Measurements from ENCODE around the gene NOTCH4. TPM values are rescaled to one million over a fixed set of nuclear protein-coding genes. Genes with fewer than 3 reads are reported as not detected.
"Not testable (repeated sequence)": the region's sequence is repeated elsewhere in the genome, so short reads cannot be mapped to it uniquely, and the experiment has no call there.

The NOTCH4 gene
- total RNA-seq, 1 experiment from 2014 or later, result 1.6 TPM

DNA sequence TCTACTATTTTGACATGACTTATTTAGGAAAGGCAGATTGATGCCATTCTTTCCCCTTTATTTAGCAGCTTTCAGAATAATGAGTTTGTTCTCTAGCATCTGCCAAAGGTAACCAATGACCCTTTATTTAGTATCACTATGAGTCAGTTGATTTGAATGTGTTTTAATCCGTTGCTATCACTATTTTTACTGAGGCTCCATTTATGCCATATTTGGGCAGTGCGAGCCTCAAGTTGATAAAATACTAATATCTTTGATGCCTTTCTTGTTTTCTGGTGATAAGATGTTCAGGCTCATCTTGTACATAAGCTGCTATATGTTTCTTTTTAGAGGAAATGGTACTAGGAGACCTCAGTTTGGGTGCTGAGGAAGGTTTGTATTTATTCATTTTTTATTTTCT, 15.6 kb upstream of the NOTCH4 start:
- H3K27me3 ChIP-seq (ENCODE audit: control insufficient read depth, insufficient read depth, low read length), result peaks cover 5% of the 10 kb centered on the region; the same call in 1 of the 2 replicates
- no peaks in the 10 kb centered on the region for H3K36me3 ChIP-seq (replicated peaks; ENCODE audit: control insufficient read depth, insufficient read depth, low read length)
- H3K4me3 ChIP-seq (ENCODE audit: insufficient read depth, low read depth, low read length), result no peak overlapping the region
- no peak for DNase-seq

DNA sequence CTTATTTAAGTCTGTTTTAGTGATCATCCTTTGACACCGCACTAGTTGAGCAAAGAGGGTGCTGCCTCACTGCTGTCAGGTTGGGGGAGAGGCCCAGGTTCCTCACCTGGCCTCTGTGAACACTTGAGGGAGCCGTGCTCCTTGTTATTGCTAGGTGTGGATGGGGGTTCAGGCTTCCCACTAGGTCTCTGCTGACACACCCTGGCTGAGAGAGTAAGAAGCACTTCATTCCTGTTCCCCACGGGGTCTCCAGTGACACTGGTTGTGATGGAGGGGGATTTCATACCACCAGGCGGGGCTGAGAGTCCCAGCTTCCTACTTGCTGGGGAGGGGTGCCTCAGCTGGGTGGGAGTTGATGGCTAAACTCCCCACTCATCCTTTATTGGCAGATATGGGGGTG, 11.1 kb upstream of the NOTCH4 start:
- Histone ChIP-seq H3K4me3 (ENCODE audit: insufficient read depth, low read depth, low read length) (no peak overlapping the region), H3K27me3 (ENCODE audit: control insufficient read depth, insufficient read depth, low read length) (peaks cover 2% of the 10 kb centered on the region; the same call in 1 of the 2 replicates), H3K36me3 (replicated peaks; ENCODE audit: control insufficient read depth, insufficient read depth, low read length) (no peaks in the 10 kb centered on the region)
- peak; percentile 62 for DNase-seq

DNA sequence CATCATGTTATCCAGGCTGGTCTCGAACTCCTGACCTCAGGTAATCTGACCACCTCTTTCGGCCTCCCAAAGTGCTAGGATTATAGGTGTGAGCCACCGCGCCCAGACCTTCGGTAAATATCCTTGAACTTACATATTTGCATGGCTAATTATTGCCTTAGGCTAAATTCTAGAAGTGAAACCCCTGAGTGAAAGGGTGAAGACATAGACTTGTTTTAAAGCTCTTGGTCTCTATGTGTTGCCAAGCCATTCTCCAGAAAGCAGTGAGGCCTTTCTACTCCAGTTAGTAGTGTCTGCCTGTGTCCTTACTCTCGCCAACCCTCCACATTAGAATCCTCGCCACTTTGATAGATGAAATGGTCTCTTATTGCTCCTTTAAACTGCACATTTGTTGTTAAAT, 2.6 kb upstream of the NOTCH4 start:
- DNase-seq, result no peak
- peaks cover 17% of the 10 kb centered on the region; the same call in 1 of the 2 replicates for H3K27me3 ChIP-seq (ENCODE audit: control insufficient read depth, insufficient read depth, low read length)
- no peak overlapping the region for H3K4me3 ChIP-seq (ENCODE audit: insufficient read depth, low read depth, low read length)
- no peaks in the 10 kb centered on the region for H3K36me3 ChIP-seq (replicated peaks; ENCODE audit: control insufficient read depth, insufficient read depth, low read length)

DNA sequence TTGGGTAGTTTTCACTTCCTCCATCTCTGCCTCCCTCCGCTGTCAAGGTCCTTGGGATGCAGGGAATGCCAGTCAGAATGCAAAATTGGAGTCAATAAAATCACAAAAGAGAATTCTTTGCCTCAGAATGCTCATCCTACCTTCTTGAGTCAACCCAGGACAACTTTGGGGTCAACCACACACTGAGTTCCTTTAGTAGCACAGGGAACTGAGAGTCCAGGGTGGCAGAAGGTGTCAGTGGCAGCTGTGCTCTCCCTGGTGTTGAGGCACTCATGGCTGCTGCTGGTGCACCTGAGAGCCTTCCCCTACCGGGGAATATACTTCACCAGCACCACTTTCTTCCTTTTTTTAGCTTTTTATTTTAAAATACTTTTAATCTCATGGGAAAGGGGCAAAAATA, 829 bp upstream of the NOTCH4 start:
- no peak overlapping the region for H3K4me3 ChIP-seq (ENCODE audit: insufficient read depth, low read depth, low read length)
- H3K27me3 ChIP-seq (ENCODE audit: control insufficient read depth, insufficient read depth, low read length), result peaks cover 13% of the 10 kb centered on the region; the same call in 1 of the 2 replicates
- H3K36me3 ChIP-seq (replicated peaks; ENCODE audit: control insufficient read depth, insufficient read depth, low read length), result no peaks in the 10 kb centered on the region
- no peak for DNase-seq

DNA sequence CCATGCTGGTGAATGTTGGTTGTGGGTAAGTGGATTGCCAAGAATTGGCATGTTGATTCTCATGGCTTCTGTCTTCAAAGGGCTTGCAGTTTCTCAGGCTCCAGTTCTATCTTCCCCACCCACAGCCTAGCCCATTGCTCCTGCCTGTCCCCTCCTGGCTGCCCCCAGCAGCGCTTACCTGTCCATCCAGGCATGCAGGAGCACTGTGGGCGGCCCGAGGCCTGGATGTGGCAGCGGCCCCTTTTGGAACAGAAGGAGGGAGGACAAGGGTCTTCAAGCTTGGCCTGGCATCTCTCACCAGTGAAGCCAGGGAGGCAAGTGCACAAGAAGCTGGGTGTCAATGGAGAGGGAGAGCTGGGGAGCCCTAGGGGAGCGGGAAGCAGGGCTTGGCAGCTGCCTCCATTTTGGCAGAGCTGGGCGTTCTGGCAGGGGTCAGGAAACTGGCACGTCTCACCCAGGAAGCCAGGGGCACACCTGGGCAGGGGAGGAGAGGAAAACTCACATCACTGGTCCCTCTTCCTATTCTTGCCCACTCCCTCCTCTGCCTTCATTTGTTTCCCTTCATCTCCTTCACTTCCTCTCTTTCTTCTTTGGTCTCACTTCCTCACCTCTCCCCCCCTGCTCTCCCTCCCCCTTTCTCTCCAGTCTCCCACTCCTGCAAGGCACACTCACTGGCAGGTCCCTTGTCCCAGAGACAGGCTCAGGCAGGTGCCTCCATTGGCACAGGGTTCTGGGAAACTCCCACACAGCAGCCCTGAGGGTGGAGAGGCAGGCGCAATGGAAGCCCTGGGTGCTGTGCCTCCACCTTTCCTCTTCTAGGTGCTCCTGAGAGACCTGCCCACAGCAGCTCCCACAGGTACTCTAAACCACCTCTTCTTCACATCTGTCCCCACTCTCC, 1.3 kb downstream of the NOTCH4 start:
- H3K27me3 ChIP-seq (ENCODE audit: control insufficient read depth, insufficient read depth, low read length), result peaks cover 15% of the 10 kb centered on the region; the same call in 1 of the 2 replicates
- no peak for DNase-seq
- no peaks in the 10 kb centered on the region for H3K36me3 ChIP-seq (replicated peaks; ENCODE audit: control insufficient read depth, insufficient read depth, low read length)
- no peak overlapping the region for H3K4me3 ChIP-seq (ENCODE audit: insufficient read depth, low read depth, low read length)

DNA sequence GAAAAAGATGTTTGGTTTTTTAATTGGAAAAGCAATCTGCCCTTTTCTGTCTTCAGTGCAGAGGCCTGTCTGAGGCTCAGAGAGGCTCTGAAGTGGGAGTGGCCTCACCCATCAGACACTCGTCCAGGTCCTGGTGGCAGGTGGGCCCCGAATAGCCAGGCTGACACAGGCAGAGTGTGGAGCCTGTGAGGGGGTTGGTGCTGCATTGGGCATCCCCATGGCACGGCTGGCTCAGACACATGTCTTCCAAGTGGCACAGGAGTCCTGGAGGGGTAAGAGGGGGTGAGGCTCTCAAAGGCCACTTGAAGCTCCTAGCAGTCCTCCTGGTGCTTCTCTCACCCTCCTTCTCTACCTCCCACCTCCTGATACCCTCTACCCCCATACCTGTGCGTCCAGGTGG, 3.8 kb downstream of the NOTCH4 start:
- Histone ChIP-seq H3K27me3 (ENCODE audit: control insufficient read depth, insufficient read depth, low read length) (peaks cover 6% of the 10 kb centered on the region; the same call in 1 of the 2 replicates), H3K36me3 (replicated peaks; ENCODE audit: control insufficient read depth, insufficient read depth, low read length) (no peaks in the 10 kb centered on the region), H3K4me3 (ENCODE audit: insufficient read depth, low read depth, low read length) (no peak overlapping the region)
- no peak for DNase-seq

DNA sequence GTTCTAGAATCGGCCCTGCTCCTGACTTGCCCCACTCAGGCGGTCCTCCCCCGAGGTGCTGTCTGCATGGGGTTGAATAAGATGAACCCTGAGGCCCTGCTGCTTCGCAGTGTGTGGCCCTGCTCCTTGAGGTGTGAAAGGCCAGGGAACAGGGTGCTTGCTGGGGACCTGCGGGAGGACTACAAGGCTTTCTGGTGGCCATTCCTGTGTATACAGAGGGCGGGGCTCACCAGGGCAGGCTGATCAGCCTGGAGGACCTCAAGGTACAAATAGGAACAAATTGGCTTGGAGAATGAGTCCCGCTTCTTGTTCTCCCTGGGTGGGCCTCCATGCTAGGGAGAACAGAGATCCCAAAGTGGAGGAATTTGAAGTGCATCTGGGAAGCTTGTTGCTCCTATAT, 5.7 kb downstream of the NOTCH4 start:
- H3K36me3 ChIP-seq (replicated peaks; ENCODE audit: control insufficient read depth, insufficient read depth, low read length), result no peaks in the 10 kb centered on the region
- peaks cover 4% of the 10 kb centered on the region; the same call in 1 of the 2 replicates for H3K27me3 ChIP-seq (ENCODE audit: control insufficient read depth, insufficient read depth, low read length)
- DNase-seq, result no peak
- H3K4me3 ChIP-seq (ENCODE audit: insufficient read depth, low read depth, low read length), result no peak overlapping the region

DNA sequence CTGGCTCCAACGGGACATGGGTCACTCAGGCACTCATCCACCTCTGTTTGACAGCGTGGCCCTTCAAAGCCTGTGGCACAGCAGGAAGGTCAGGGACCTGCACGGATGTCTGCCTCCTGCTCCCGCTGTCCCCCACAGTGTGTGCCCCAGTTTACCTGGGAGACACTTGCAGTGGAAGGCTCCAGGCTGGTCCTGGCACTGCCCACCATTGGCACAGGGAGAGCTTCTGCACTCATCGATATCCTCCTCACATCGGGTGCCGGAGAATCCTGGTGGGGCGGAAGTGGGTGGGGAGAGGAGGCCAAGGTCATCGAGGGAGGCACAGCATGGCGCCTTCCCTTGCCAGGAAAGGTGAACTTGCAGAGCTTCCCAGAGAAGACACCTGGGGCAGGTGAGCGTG, 6.9 kb downstream of the NOTCH4 start:
- peaks cover 2% of the 10 kb centered on the region; the same call in 1 of the 2 replicates for H3K27me3 ChIP-seq (ENCODE audit: control insufficient read depth, insufficient read depth, low read length)
- no peak for DNase-seq
- H3K36me3 ChIP-seq (replicated peaks; ENCODE audit: control insufficient read depth, insufficient read depth, low read length), result no peaks in the 10 kb centered on the region
- H3K4me3 ChIP-seq (ENCODE audit: insufficient read depth, low read depth, low read length), result no peak overlapping the region

DNA sequence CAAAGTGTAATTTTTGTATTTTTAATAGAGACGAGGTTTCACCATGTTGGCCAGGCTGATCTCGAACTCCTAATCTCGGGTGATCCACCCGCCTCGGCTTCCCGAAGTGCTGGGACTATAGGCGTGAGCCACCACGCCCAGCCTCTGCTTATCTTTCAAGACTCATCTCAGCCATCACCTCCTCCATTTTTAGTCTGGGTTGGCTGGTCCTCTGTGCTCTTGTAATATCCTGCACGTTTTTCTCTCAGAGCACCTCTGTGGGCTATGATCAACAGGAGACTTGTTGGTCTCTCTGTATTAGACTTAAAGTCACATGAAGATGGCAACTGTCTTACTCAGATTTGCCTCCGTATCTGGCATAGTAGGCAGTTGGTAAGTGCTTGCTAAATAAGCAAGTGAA, 7.6 kb downstream of the NOTCH4 start:
- no peaks in the 10 kb centered on the region for H3K36me3 ChIP-seq (replicated peaks; ENCODE audit: control insufficient read depth, insufficient read depth, low read length)
- peaks cover 2% of the 10 kb centered on the region; the same call in 1 of the 2 replicates for H3K27me3 ChIP-seq (ENCODE audit: control insufficient read depth, insufficient read depth, low read length)
- no peak overlapping the region for H3K4me3 ChIP-seq (ENCODE audit: insufficient read depth, low read depth, low read length)
- no peak for DNase-seq

DNA sequence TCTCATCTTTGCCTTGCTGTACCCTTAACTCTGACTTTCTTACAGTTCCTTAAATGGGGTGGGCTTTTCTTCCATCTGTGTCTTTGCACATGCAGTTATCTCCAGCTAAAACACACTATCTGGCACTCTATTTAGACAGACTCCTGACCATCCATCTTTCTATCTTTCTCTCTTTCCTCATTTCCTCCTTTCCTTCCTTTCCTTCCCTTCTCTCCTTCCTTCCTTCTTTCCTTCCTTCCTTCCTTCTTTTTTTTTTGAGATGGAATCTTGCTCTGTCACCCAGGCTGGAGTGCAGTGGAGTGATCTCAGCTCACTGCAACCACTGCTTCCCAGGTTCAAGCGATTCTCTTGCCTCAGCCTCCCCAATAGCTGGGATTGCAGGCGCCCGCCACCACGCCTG, 8.2 kb downstream of the NOTCH4 start:
- Histone ChIP-seq H3K27me3 (ENCODE audit: control insufficient read depth, insufficient read depth, low read length) (peaks cover 2% of the 10 kb centered on the region; the same call in 1 of the 2 replicates), H3K36me3 (replicated peaks; ENCODE audit: control insufficient read depth, insufficient read depth, low read length) (no peaks in the 10 kb centered on the region), H3K4me3 (ENCODE audit: insufficient read depth, low read depth, low read length) (no peak overlapping the region)
- no peak for DNase-seq

DNA sequence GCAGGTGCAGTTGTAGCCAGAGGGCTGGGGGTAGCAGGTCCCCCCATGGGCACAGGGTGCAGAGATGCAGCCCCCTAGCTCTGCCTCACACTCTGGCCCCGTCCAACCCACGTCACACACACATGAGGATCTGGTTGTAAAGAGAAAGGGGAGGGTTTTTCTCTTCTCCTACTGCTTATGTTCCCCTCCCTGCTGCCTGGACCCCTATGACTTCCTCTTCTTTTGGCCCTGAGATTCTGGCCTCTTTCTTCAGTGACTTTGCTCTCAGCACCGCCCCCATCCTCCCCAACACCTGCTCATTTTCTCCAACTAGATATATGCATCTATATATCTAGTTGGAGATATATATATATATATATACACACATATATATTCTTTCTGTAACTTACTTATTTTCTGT, 9.7 kb downstream of the NOTCH4 start:
- H3K36me3 ChIP-seq (replicated peaks; ENCODE audit: control insufficient read depth, insufficient read depth, low read length), result no peaks in the 10 kb centered on the region
- H3K4me3 ChIP-seq (ENCODE audit: insufficient read depth, low read depth, low read length), result no peak overlapping the region
- no peaks in the 10 kb centered on the region; the same call in 1 of the 2 replicates for H3K27me3 ChIP-seq (ENCODE audit: control insufficient read depth, insufficient read depth, low read length)
- DNase-seq, result peak; percentile 6

DNA sequence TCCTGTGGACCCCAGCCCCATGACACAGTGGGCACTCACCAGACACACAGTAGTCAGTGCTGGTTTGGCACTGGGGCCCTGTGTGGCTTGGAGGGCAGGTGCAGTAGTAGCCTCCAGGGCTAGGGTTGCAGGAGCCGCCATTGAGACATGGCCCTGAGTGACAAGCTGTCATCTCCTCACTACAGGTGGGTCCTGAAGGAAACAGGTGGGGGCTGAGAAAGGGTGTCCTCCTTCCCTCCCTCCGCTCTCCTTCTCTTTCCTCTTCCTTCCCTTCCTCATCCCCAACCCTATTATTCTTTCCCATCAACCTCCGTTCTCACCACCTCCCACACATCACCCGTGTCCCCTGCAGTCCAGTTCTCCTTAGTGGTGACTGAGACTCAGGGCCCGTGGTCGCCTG, 10.2 kb downstream of the NOTCH4 start:
- DNase-seq, result peak; percentile 17
- H3K4me3 ChIP-seq (ENCODE audit: insufficient read depth, low read depth, low read length), result no peak overlapping the region
- H3K27me3 ChIP-seq (ENCODE audit: control insufficient read depth, insufficient read depth, low read length), result no peaks in the 10 kb centered on the region; the same call in 1 of the 2 replicates
- no peaks in the 10 kb centered on the region for H3K36me3 ChIP-seq (replicated peaks; ENCODE audit: control insufficient read depth, insufficient read depth, low read length)

DNA sequence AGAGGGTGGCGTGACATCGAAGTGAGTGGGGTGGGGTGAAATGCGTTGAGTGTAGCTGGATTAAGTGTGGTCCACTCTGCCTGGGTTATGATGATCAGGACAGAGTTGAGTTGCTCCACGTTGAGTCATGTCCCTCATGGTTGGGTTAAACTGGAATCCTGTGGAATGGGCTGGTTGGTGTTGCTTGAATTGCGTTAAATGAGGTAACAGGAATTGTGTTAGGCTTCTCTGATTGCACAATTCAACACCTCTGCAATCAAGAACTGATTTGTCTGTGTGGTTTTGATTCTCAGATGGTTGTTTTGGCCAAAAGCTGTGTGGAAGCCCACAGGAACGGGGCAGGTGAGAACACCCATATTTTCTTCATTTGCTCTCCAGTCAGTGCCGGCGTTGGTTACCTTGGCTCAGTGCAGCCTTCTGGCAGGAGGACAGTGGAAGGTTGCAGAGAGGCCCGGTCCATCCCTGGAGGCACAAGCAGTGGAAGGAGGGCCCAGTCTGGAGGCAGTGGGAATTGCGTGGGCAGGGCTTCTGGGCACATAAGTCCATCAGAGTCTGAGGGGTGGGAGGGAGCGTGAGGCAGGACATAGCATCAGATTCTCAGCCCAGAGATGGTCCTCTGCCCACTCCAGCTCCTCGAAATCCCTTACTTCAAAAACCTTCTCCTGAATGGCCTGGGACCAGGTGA, 11.6 kb downstream of the NOTCH4 start:
- no peaks in the 10 kb centered on the region; the same call in 1 of the 2 replicates for H3K27me3 ChIP-seq (ENCODE audit: control insufficient read depth, insufficient read depth, low read length)
- H3K36me3 ChIP-seq (replicated peaks; ENCODE audit: control insufficient read depth, insufficient read depth, low read length), result no peaks in the 10 kb centered on the region
- no peak overlapping the region for H3K4me3 ChIP-seq (ENCODE audit: insufficient read depth, low read depth, low read length)
- DNase-seq, result peak; percentile 24

DNA sequence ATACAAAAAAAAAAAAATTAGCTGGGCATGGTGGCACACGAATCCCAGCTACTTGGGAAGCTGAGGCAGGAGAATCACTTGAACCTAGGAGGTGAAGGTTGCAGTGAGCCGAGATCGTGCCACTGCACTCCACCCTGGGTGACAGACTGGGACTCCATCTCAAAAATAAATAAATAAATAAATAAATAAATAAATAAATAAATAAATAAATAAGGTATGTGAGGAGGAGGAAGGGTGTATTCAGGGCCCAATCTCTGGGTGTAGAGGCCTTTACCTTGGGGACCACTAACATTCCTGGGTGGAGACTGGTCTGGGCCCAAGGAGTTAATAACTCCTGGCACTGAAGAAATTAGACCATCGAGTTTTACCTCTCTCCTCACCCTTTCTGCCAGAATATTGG, 12.4 kb downstream of the NOTCH4 start:
- not testable (repeated sequence) for H3K27me3 ChIP-seq (ENCODE audit: control insufficient read depth, insufficient read depth, low read length); DNase-seq; H3K36me3 ChIP-seq (replicated peaks; ENCODE audit: control insufficient read depth, insufficient read depth, low read length); H3K4me3 ChIP-seq (ENCODE audit: insufficient read depth, low read depth, low read length)

DNA sequence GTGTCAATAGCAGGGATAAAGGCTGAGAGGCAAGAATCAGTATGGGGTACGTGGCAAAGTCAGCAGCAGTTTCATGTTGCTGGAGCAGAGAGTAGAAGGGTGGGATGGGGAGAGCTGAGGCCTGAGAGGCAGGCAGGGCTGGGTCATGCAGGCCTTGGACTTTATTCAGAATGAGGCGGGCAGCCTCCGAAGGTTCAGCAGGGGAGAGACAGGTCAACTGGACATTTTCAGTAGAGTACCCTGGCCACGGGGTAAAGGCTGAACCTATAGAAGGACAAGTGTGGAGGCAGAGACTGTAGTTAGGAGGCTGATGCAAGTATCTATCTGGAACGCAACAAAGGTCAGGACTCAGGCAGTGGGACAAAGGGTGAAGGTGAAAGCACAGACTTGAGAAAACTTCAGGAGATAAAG, 13.7 kb downstream of the NOTCH4 start:
- DNase-seq, result no peak
- no peaks in the 10 kb centered on the region; the same call in 1 of the 2 replicates for H3K27me3 ChIP-seq (ENCODE audit: control insufficient read depth, insufficient read depth, low read length)
- no peaks in the 10 kb centered on the region for H3K36me3 ChIP-seq (replicated peaks; ENCODE audit: control insufficient read depth, insufficient read depth, low read length)
- no peak overlapping the region for H3K4me3 ChIP-seq (ENCODE audit: insufficient read depth, low read depth, low read length)

Measured in H7 (cell line).